K562 (cell line): ENCODE data around the gene ARID5B. TPM values are rescaled to one million over a fixed set of nuclear protein-coding genes. Genes with fewer than 3 reads are reported as not detected.

Experiments used
- CTCFL ChIP-seq: IDR thresholded peaks from 2 replicates; pipeline ENCODE4 v1.6.1; 2011; ENCODE audit warnings: borderline replicate concordance, low read depth, mild to moderate bottlenecking, moderate library complexity, low read length; ENCODE audit not compliant: insufficient read depth, poor library complexity, severe bottlenecking
- ZNF121 ChIP-seq: sonication (generic); formaldehyde crosslinking; conservative IDR thresholded peaks from 2 replicates; pipeline ENCODE4 v1.8.0; 2022; ENCODE audit warnings: missing genetic modification reagents
- polyA plus RNA-seq, 8 experiments: library from polyadenylated mRNA; depleted of rRNA in 4 of 8; stranded (reverse) in 5 of 8; unstranded in 3 of 8; fragments of >200 nt; fragmentation: Nextera tagmentation in 2 of 8; fragmentation: Illumina TruSeq in 1 of 8; extraction: Ambion mirVana in 2 of 8; extraction: Trizol in 1 of 8; gene quantifications; 2 replicates each; pipeline versions ENCODE4 v1.2.1 to v1.2.3, GENCODE V29; 2011 to 2014; ENCODE audit warnings: inconsistent platforms in 1 of 8, missing spikeins in 1 of 8
- total RNA-seq, 7 experiments: library from RNA; depleted of rRNA in 6 of 7; stranded (reverse); fragments of >200 nt in 6 of 7; fragmentation: Illumina TruSeq in 2 of 7; extraction: Trizol in 2 of 7; gene quantifications; 2 replicates each; pipeline versions ENCODE4 v1.2.1 to v1.2.3, GENCODE V29; 2011 to 2021; ENCODE audit warnings: low replicate concordance in 1 of 7
- TF ChIP-seq, protein P1 (sequence below): sonication (generic); formaldehyde crosslinking; IDR thresholded peaks from 2 replicates; pipeline ENCODE4 v1.8.1; 2023; ENCODE audit warnings: missing genetic modification reagents, mild to moderate bottlenecking, borderline replicate concordance

The ARID5B gene
- total and polyA plus RNA-seq, 9 of the 15 experiments (the other 6 are each of a cell fraction or from before 2014, with no cell fraction given): 0.48 to 1.6 (median 0.80) TPM

- TF ChIP-seq, protein P1, sequence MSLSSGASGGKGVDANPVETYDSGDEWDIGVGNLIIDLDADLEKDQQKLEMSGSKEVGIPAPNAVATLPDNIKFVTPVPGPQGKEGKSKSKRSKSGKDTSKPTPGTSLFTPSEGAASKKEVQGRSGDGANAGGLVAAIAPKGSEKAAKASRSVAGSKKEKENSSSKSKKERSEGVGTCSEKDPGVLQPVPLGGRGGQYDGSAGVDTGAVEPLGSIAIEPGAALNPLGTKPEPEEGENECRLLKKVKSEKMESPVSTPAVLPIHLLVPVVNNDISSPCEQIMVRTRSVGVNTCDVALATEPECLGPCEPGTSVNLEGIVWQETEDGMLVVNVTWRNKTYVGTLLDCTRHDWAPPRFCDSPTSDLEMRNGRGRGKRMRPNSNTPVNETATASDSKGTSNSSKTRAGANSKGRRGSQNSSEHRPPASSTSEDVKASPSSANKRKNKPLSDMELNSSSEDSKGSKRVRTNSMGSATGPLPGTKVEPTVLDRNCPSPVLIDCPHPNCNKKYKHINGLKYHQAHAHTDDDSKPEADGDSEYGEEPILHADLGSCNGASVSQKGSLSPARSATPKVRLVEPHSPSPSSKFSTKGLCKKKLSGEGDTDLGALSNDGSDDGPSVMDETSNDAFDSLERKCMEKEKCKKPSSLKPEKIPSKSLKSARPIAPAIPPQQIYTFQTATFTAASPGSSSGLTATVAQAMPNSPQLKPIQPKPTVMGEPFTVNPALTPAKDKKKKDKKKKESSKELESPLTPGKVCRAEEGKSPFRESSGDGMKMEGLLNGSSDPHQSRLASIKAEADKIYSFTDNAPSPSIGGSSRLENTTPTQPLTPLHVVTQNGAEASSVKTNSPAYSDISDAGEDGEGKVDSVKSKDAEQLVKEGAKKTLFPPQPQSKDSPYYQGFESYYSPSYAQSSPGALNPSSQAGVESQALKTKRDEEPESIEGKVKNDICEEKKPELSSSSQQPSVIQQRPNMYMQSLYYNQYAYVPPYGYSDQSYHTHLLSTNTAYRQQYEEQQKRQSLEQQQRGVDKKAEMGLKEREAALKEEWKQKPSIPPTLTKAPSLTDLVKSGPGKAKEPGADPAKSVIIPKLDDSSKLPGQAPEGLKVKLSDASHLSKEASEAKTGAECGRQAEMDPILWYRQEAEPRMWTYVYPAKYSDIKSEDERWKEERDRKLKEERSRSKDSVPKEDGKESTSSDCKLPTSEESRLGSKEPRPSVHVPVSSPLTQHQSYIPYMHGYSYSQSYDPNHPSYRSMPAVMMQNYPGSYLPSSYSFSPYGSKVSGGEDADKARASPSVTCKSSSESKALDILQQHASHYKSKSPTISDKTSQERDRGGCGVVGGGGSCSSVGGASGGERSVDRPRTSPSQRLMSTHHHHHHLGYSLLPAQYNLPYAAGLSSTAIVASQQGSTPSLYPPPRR (CRISPR knock-in tag): no peak
- TF ChIP-seq CTCFL (no peak), ZNF121 (CRISPR knock-in tag) (no peak)
Measured at GRCh38 chr10:62036186-62037081, 134.9 kb downstream of the ARID5B start (continued).
